GM19455 (cell line): Measurements from ENCODE around the gene SNRPA.
"Not testable (repeated sequence)": the region's sequence is repeated elsewhere in the genome, so short reads cannot be mapped to it uniquely, and the experiment has no call there.

Experiments used
- ATAC-seq: cut with Tn5 transposase; IDR thresholded peaks from one replicate; pipeline ENCODE4 v1.9.1; 2021; ENCODE audit not compliant: unreplicated experiment

Gene SNRPA

DNA sequence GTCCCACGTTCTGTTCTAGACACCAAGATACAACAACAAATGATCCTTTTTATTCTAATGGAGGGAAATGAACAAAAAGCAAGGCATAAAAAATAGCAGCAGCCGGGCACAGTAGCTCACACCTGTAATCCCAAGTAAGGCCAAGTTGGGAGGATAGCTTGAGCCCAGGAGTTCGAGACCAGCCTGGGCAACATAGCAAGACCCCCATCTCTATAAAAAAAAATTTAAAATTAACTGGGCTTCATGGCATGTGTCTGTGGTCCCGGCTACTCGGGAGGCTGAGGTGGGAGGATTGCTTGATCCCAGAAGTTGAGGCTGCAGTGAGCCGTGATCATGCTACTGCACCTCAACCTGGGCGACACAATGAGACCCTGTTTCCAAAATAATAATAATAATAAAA is 25.4 kb downstream of the SNRPA start:
- no peak for ATAC-seq

- peak; percentile 62 for ATAC-seq
These were observed 26.1 kb downstream of the SNRPA start for GRCh38 chr19:40776932-40777644.

DNA sequence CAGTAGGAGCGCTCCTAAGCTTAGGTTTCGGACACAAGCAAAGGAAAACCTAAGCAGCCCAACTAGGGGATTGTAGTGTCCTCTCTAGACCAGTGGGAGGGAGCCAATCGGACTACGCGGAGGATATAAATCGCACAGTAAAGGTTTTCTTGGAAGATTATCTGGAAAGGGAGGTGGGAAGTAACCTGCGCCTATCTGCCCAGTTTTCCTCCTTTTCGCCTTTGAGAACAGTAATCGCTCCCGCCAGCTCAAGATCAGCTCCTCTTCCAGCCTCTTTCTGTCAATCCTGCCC is 26.6 kb downstream of the SNRPA start:
- no peak for ATAC-seq

- ATAC-seq = peak; percentile 64
These were observed 27.1 kb downstream of the SNRPA start, which contains the start of gene RAB4B for GRCh38 chr19:40777937-40778705. RAB4B (plus strand) TSS chr19:40778247; CDS start chr19:40778376, 129 bp downstream.

DNA sequence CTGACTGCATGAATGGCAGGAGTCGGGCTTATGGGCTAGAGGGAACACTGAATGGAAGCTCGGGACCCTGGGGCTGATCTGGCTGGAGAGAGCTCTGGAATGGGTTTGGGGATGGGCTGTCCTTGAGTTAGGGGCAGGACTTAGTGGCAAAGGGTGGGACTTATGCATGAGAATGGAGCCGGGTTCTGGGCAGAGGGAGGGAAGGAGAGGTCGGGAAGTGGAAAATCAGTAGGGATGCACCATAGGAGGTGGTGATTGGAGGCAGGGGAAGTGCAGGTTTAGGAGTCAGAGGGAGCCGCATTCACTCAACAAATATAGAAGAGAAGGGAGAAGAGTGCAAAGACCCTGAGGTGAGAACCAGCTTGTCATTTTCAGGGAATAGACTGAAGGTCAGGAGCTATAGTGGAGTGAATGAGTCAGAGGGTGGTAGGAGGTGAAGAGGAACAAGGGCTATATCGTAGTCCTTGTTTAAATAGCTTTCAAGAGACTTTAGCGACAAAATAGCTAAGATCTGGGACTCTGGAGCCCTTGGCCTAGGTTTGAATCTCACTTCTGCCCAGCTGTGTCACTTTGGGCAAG is 27.8 kb downstream of the SNRPA start:
- no peak for ATAC-seq

- no peak for ATAC-seq
These were observed 29.6 kb downstream of the SNRPA start for GRCh38 chr19:40780582-40780981.

DNA sequence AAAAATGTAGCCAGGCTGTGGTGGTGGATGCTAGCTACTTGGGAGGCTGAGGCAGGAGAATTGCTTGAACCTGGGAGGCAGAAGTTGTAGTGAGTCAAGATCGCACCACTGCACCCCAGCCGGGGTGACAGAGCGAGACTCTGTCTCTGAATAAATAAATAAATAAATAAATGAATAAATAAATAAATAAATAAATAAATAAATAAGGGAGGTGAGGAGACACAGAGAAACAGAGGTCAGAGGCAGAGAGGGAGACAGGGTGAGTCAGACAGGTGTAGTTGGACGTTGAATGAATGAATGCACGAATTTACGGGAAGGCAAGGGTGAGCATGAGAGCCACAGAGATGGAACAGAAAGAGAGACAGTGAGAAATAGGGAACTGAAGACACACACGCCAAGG is 30.1 kb downstream of the SNRPA start:
- ATAC-seq = no peak

GRCh38 chr19:40783711-40784110 is 32.7 kb downstream of the SNRPA start:
- no peak for ATAC-seq

GRCh38 chr19:40784146-40784545 is 33.1 kb downstream of the SNRPA start:
- ATAC-seq = not testable (repeated sequence)

GRCh38 chr19:40785526-40785925 is 34.5 kb downstream of the SNRPA start:
- ATAC-seq = no peak

DNA sequence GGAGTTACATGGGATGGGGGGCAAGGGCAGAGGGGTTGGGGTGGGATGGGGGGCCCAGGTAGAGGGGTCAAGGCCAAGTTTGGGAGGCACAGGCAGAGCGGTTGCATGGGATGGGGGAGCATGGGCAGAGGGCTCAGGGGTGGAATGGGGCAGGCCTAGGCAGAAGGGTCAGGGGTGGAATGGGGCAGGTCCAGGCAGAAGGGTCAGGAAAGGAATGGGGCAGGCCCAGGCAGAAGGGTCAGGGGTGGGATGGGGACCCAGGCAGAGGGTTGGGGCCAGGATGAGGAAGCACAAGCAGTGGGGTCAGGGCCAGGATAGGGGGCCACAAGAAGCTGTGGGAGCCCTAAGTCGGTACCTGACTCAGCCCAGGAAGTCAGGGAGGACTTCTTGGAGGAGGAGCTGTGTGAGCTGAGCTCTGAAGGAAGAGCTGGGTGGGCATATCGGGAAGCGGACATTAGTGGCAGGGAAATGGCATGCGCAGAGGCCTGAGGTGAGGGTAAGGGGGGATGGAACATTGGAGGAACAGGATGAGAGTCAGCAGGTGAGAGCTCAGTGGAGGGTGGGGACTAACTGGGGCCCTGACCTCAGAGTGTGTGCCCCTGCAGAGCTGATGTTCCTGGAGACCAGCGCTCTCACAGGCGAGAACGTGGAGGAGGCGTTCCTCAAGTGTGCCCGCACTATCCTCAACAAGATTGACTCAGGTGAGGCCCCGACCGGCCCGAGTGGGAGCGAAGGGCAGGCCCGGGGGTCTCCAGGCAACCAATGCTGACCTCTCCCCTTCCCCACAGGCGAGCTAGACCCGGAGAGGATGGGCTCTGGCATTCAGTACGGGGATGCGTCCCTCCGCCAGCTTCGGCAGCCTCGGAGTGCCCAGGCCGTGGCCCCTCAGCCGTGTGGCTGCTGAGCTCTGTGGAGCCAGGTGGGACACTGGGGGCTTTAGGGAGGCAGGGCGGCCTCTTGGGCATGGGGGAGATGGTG is 35.3 kb downstream of the SNRPA start:
- no peak for ATAC-seq

DNA sequence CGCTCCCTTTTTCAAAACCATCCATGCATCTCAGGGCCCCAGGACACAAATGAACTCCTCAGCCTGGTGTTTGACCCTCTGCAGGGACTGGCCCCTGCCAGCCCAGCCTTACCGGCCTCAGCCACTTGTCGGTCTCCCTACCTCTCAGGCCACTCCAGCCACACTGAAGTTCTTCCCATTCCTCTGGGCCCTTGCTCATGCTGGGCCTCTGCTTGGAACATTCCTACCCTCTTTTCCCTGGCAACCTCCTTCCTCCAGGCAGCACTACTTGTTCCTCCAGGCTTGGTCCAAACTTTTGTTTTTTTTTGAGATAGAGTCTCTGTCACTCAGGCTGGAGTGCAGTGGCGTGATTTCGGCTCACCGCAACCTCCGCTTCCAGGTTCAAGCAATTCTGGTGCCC is 40.3 kb downstream of the SNRPA start:
- no peak for ATAC-seq

DNA sequence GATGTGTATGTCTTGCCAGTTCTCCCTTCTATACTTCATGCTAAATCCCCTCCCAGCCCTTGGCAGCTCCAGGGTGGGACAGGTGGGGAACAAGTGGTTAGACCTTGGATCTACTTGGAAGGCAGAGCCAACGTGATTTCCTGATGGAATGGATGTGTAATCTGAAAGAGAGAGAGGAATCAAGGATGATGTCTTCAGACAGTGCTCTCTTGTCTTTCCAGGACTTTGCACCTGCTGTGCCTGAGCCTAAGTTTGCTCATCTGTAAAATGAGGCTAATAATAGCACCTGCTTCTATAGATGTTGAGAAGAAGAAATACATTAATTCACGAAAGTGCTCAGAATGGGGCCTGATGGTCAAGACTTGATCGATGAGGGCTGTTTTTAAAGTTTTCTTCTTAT is 41.0 kb downstream of the SNRPA start:
- ATAC-seq = no peak

DNA sequence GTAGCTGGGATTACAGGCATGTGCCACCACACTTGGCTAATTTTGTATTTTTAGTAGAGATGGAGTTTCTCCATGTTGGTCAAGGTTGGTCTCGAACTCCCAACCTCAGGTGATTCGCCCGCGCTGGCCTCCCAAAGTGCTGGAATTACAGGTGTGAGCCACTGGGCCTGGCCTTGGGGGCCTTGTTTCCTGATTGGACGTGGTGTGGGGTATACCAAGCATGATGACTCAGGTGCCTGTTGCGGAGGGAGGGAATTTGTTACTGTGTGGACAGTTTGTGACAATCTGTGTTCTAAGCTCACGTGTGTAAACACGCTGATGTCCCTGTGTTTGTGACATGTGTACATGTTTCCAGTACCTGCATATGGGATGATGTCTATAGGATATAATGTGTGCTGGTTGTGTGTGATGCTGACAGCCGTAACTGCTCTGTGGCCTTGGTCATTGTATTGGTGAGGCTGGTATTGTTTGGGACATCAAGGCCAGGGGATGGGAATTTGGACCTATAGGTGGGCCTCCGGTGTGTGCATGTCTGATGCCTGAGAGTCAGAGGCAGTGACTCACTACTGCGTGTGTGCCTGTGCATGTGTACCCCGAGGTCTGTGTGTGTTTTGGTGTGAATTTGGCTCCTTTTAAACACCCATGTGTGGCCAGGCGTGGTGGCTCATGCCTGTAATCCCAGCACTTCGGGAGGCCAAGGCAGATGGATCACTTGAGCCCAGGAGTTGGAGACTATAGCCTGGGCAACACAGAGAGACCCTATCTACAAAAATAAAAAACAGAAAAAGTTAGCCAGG is 46.4 kb downstream of the SNRPA start:
- no peak for ATAC-seq

DNA sequence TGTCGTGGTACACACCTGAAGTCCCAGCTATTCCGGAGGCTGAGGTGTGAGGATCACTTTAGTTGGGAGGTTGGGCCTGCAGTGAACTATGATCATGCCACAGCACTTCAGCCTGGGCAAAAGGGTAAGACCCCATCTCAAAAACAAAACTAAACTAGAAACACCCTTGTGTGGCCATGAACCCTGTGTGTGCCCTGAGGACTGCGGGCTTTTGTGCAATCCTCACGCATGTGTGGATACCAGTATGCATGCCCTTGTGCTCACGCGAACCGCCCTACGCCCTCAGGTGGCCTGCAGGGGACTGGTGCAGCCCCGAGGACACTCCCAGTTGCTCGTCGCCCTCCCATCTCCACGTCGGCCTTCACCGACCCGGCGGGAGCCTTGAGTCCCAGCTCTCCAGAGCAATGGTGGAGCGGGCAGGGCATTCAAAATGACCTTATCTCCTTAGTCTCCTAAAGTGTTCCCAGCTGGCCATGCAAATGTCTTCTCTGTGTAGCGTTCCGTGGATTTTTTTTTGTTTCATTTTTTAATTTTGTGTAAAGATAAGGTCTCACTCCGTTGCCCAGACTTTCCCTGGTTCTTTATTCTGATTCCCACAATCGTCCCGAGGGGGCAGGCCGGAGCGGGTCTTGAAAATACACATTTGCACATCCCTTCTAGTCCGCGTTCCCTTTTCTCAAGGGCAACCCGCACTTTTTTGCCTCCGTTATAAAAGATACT is 47.1 kb downstream of the SNRPA start:
- peak; percentile 29 for ATAC-seq

- ATAC-seq = peak; percentile 66
These were observed 47.9 kb downstream of the SNRPA start, which contains the start of gene EGLN2 for GRCh38 chr19:40798683-40799557. EGLN2 (plus strand) TSS chr19:40799191; CDS start chr19:40800573, 1,382 bp downstream.

- peak; percentile 11 for ATAC-seq
These were observed 48.7 kb downstream of the SNRPA start for GRCh38 chr19:40799558-40800338.
